ENCODE data around the gene FOXF1.

FOXF1 gene

DNA sequence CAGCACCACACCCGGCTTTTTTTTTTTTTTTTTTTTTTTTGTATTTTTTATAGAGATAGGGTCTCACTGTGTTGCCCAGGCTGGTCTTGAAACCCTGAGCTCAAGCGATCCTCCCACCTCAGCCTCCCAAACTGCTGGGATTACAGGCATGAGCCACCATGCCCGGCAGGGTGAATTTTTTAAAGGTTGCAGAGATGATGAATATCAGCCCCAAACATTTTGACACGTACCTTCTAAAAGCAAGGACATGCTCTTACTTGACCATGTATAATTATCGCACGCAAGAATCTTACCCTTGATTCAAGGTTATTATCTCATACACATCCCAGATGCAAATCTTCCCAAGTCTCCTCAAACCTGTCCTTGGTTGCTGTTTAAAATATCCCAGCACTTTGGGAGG is 52.0 kb downstream of the FOXF1 start:
- no peak for DNase-seq

DNA sequence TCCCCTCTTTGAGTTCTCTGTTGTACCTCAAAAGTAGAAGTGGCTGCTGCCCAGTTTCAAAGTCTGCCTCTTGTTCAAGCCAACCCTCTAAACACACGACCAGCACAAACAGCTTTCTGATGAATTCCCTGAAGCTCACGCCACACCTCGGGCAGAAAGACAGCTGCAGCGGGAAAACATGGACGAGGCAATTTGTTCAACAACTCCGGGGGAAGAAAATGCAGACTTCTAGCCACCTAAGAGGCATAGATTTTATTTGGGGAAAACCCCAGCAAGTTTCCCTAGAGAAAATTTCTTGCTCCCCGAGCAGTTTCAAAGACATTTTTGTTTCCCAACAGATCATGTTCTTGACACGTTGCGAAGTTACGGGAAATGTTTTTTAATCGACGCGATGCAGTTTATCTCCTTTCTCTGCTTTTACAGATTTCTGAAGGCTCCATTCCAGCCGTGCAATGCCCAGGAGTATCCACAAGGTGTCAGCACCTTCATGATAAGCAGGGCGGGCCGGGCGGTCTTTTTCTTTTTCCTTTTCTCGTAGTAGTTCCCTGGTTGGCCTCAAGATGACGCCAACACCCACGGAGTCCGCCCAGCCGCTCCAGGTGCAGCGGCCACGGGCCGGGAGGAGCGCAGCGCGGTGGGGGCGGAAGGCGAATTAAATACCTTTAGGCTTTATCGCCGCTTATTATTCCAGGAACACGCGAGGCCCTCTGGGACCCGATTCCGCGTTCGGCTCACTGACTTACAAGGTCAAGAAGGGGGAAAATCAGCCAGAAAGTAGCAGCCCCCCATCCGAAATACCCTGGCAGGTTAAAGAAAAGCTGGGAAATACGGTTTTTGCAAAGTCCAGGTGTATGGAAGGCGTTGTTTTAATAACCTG is 53.4 kb downstream of the FOXF1 start:
- peak; percentile 88 to 90 for DNase-seq
